IMR-90 (cell line): ENCODE results near the gene ASXL1. TPM values are rescaled to one million over a fixed set of nuclear protein-coding genes. Genes with fewer than 3 reads are reported as not detected.

Source experiments
- ATAC-seq: fragments of 200-7000 bp; cut with Tn5 transposase; 2 replicates; pipeline ENCODE4 v1.9.1; 2020; ENCODE audit warnings: low read depth, mild to moderate bottlenecking, moderate library complexity
- BruUV-seq: library from RNA; stranded (reverse); fragments of 400-500 nt; replicated peaks from 2 replicates; lab custom pipeline; 2021; lab: Mats Ljungman, UMichigan
- CTCF ChIA-PET: fragments of 300-600 bp; formaldehyde crosslinking; extraction: SDS; loops from one replicate; lab custom pipeline; 2021; ENCODE audit warnings: antibody characterized with exemption; lab: Yijun Ruan, JAX
- POLR2A ChIA-PET: fragments of 300-600 bp; sonication (Branson Sonifier 250); formaldehyde crosslinking; loops from one replicate; lab custom pipeline; 2022; ENCODE audit warnings: antibody characterized with exemption; ENCODE audit not compliant: unreplicated experiment; lab: Charles Lee
- DNase-seq: peaks from one replicate; pipeline ENCODE4 v3.0.0; 2013
- H2AFZ ChIP-seq: replicated peaks from 2 replicates; pipeline ENCODE3; 2013; ENCODE audit warnings: low read length, mild to moderate bottlenecking; ENCODE audit not compliant: poor library complexity
- H2AK5ac ChIP-seq: 2 replicates; pipeline ENCODE4 v1.6.1; 2013; ENCODE audit warnings: low read depth, low read length, inconsistent platforms
- H2AK9ac ChIP-seq: replicated peaks from 2 replicates; pipeline ENCODE3; 2013; ENCODE audit warnings: mild to moderate bottlenecking, low read depth, low read length, moderate library complexity; ENCODE audit not compliant: poor library complexity
- H2BK120ac ChIP-seq: 2 replicates; pipeline ENCODE4 v1.6.1; 2013; ENCODE audit warnings: low read depth, low read length, inconsistent platforms
- H2BK15ac ChIP-seq: 3 replicates; pipeline ENCODE4 v1.6.1; 2013; ENCODE audit warnings: low read depth, low read length, inconsistent platforms
- H2BK20ac ChIP-seq: 2 replicates; pipeline ENCODE4 v1.6.1; 2013; ENCODE audit warnings: low read depth, mild to moderate bottlenecking, inconsistent platforms, low read length, moderate library complexity
- H2BK5ac ChIP-seq: 2 replicates; pipeline ENCODE4 v1.6.1; 2013; ENCODE audit warnings: mild to moderate bottlenecking, low read depth, low read length, inconsistent platforms; ENCODE audit not compliant: poor library complexity, severe bottlenecking
- H3K14ac ChIP-seq: replicated peaks from 2 replicates; pipeline ENCODE4 v1.6.1; 2013; ENCODE audit warnings: low read depth, low read length, inconsistent platforms
- H3K18ac ChIP-seq: 2 replicates; pipeline ENCODE4 v1.6.1; 2013; ENCODE audit warnings: low read depth, low read length, control low read depth
- H3K23ac ChIP-seq: 2 replicates; pipeline ENCODE4 v1.6.1; 2013; ENCODE audit warnings: low read depth, low read length, inconsistent platforms
- H3K27ac ChIP-seq: 2 replicates; pipeline ENCODE4 v1.5.1; 2013; ENCODE audit warnings: mild to moderate bottlenecking, control low read depth, low read length; ENCODE audit not compliant: insufficient read depth
- H3K27me3 ChIP-seq: 2 replicates; pipeline ENCODE4 v1.6.1; 2013; ENCODE audit warnings: low read length; ENCODE audit not compliant: control insufficient read depth, insufficient read depth
- H3K36me3 ChIP-seq: 2 replicates; pipeline ENCODE4 v1.6.1; 2013; ENCODE audit warnings: low read length, mixed read lengths; ENCODE audit not compliant: control insufficient read depth, insufficient read depth
- H3K4ac ChIP-seq: 2 replicates; pipeline ENCODE4 v1.6.1; 2013; ENCODE audit warnings: low read depth, low read length, inconsistent platforms
- H3K4me1 ChIP-seq: 2 replicates; pipeline ENCODE4 v1.6.1; 2013; ENCODE audit warnings: low read length, mixed read lengths; ENCODE audit not compliant: control insufficient read depth, insufficient read depth
- H3K4me2 ChIP-seq: 2 replicates; pipeline ENCODE4 v1.6.1; 2013; ENCODE audit warnings: low read depth, mild to moderate bottlenecking, control low read depth, low read length, moderate library complexity
- H3K4me3 ChIP-seq: 2 replicates; pipeline ENCODE4 v1.5.1; 2013; ENCODE audit warnings: low read depth, mild to moderate bottlenecking, control low read depth, low read length, moderate library complexity; ENCODE audit not compliant: insufficient read depth
- H3K56ac ChIP-seq: 2 replicates; pipeline ENCODE4 v1.6.1; 2013; ENCODE audit warnings: low read length, inconsistent platforms; ENCODE audit not compliant: insufficient read depth; ENCODE audit errors: extremely low read depth
- H3K79me1 ChIP-seq, 2 experiments: 2 replicates each; pipeline ENCODE4 v1.6.1; 2013; ENCODE audit warnings: low read length in 2 of 2, inconsistent platforms in 1 of 2, low read depth in 1 of 2
- H3K9ac ChIP-seq: 2 replicates; pipeline ENCODE4 v1.6.1; 2013; ENCODE audit warnings: low read depth, low read length, control low read depth
- H3K9me1 ChIP-seq: 2 replicates; pipeline ENCODE4 v1.6.1; 2013; ENCODE audit warnings: low read length, inconsistent platforms; ENCODE audit not compliant: insufficient read depth
- H3K9me3 ChIP-seq: 2 replicates; pipeline ENCODE4 v1.6.1; 2013; ENCODE audit warnings: low read length; ENCODE audit not compliant: control insufficient read depth, insufficient read depth
- H4K20me1 ChIP-seq: 2 replicates; pipeline ENCODE4 v1.6.1; 2013; ENCODE audit warnings: low read length, inconsistent platforms; ENCODE audit not compliant: insufficient read depth
- H4K5ac ChIP-seq: 2 replicates; pipeline ENCODE4 v1.6.1; 2013; ENCODE audit warnings: mild to moderate bottlenecking, low read depth, low read length, control low read depth
- H4K8ac ChIP-seq, 2 experiments: 2 replicates each; pipeline ENCODE4 v1.6.1; 2013; ENCODE audit warnings: low read depth in 2 of 2, low read length in 2 of 2, control low read depth in 1 of 2, inconsistent platforms in 1 of 2
- H4K91ac ChIP-seq: 2 replicates; pipeline ENCODE4 v1.6.1; 2013; ENCODE audit warnings: low read depth, low read length, inconsistent platforms; ENCODE audit not compliant: insufficient read depth
- BHLHE40 ChIP-seq: fragments of 150-350 bp; IDR thresholded peaks from 2 replicates; pipeline ENCODE4 v1.6.1; 2016; ENCODE audit warnings: mild to moderate bottlenecking, low read depth, low read length
- CEBPB ChIP-seq: IDR thresholded peaks from 2 replicates; pipeline ENCODE4 v1.6.1; 2012; ENCODE audit warnings: low read depth, low read length, improper control_type of control experiment
- CHD1 ChIP-seq: IDR thresholded peaks from 2 replicates; pipeline ENCODE4 v1.6.1; 2012; ENCODE audit warnings: low read depth, low read length, improper control_type of control experiment
- CTCF ChIP-seq: conservative IDR thresholded peaks from 2 replicates; pipeline ENCODE4 v1.5.1; 2012; ENCODE audit warnings: mild to moderate bottlenecking, low read depth, low read length, improper control_type of control experiment
- ELK1 ChIP-seq: fragments of 150-350 bp; IDR thresholded peaks from 2 replicates; pipeline ENCODE4 v1.6.1; 2016; ENCODE audit warnings: low read depth, mild to moderate bottlenecking, low read length, moderate library complexity, borderline replicate concordance
- FOS ChIP-seq: fragments of 150-350 bp; IDR thresholded peaks from 2 replicates; pipeline ENCODE4 v1.6.1; 2016; ENCODE audit warnings: low read depth, low read length
- MAFK ChIP-seq: IDR thresholded peaks from 2 replicates; pipeline ENCODE4 v1.6.1; 2012; ENCODE audit warnings: low read depth, low read length, improper control_type of control experiment
- MAZ ChIP-seq: IDR thresholded peaks from 2 replicates; pipeline ENCODE4 v1.6.1; 2012; ENCODE audit warnings: low read depth, mild to moderate bottlenecking, low read length, improper control_type of control experiment, moderate library complexity, borderline replicate concordance
- MXI1 ChIP-seq: IDR thresholded peaks from 2 replicates; pipeline ENCODE4 v1.6.1; 2012; ENCODE audit warnings: low read depth, mild to moderate bottlenecking, low read length, moderate library complexity, borderline replicate concordance
- NFE2L2 ChIP-seq: fragments of 150-350 bp; IDR thresholded peaks from 2 replicates; pipeline ENCODE4 v1.6.1; 2016; ENCODE audit warnings: low read depth, mild to moderate bottlenecking, low read length
- POLR2A ChIP-seq: IDR thresholded peaks from 2 replicates; pipeline ENCODE4 v1.6.1; 2012; ENCODE audit warnings: mild to moderate bottlenecking, low read depth, low read length
- RAD21 ChIP-seq: IDR thresholded peaks from 2 replicates; pipeline ENCODE4 v1.6.1; 2012; ENCODE audit warnings: low read length, improper control_type of control experiment
- RCOR1 ChIP-seq: IDR thresholded peaks from 2 replicates; pipeline ENCODE4 v1.6.1; 2012; ENCODE audit warnings: mild to moderate bottlenecking, low read length, improper control_type of control experiment; ENCODE audit not compliant: insufficient replicate concordance
- RFX5 ChIP-seq: IDR thresholded peaks from 2 replicates; pipeline ENCODE4 v1.8.0; 2012; ENCODE audit warnings: low read depth, mild to moderate bottlenecking, low read length, moderate library complexity
- SMC3 ChIP-seq: fragments of 150-350 bp; IDR thresholded peaks from 2 replicates; pipeline ENCODE4 v1.6.1; 2016; ENCODE audit warnings: low read depth, mild to moderate bottlenecking, antibody characterized with exemption, low read length, moderate library complexity
- USF2 ChIP-seq: fragments of 150-350 bp; IDR thresholded peaks from 2 replicates; pipeline ENCODE4 v1.6.1; 2017; ENCODE audit warnings: mild to moderate bottlenecking, antibody characterized with exemption, low read length, low read depth
- WGBS, 2 experiments: methylation state at CpG; one replicate each; pipeline versions ENCODE4 v1.1.5 to v1.1.7; 2013; ENCODE audit warnings: missing lambda C conversion rate in 2 of 2; ENCODE audit not compliant: insufficient read length in 1 of 2; ENCODE audit errors: extremely low coverage in 2 of 2; 5-methylcytosine and 5-hydroxymethylcytosine counted together
- dilution Hi-C: fragments of 300-500 bp; cut with HindIII; formaldehyde crosslinking; loops from one replicate; pipeline ENCODE4 v1.14.3; 2018; ENCODE audit warnings: low sequenced_read_pairs; ENCODE audit not compliant: unreplicated experiment
- in situ Hi-C: fragments of 300-500 bp; cut with MboI; formaldehyde crosslinking; loops from 3 replicates; pipeline ENCODE4 v1.14.3; 2019; ENCODE audit warnings: low sequenced_read_pairs, inconsistent platforms, mixed read lengths
- intact Hi-C: fragments of 100-400 bp; cut with micrococcal nuclease; formaldehyde crosslinking; loops from 2 replicates; pipeline ENCODE4 v1.10.0; 2022
- polyA plus RNA-seq, 3 experiments: library from polyadenylated mRNA; depleted of rRNA; stranded (reverse); fragments of >200 nt; gene quantifications; 2 replicates each; pipeline ENCODE4 v1.2.3, GENCODE V29; 2012; ENCODE audit warnings: low replicate concordance in 1 of 3
- total RNA-seq: library from RNA; depleted of rRNA; stranded (reverse); fragments of >200 nt; gene quantifications from 2 replicates; pipeline ENCODE4 v1.2.3, GENCODE V29; 2012

The ASXL1 gene
- total and polyA plus RNA-seq, 2 of the 4 experiments (the other 2 are of a cell fraction): 29.9 to 37.1 TPM

DNA sequence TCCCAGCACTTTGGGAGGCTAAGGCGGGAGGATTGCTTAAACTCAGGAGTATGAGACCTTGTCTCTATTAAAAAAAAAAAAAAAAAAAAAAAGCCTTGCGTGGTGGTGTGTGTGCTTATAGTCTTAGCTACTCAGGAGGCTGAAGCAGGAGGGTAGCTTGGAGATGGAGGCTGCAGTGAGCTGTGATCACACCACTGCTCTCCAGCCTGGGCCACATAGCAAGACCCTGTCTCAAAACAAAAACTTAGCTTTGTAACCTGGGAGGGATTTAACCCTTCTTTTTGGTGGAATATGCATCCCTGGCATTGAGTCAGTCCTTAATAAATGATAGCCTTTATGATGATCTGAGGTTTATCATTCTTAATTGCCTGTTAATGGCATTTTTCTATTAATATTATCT is 12.8 kb downstream of the ASXL1 start:
- no peak overlapping the region for H3K56ac ChIP-seq
- in situ Hi-C loops (no loop called here), dilution Hi-C loops (no loop called here), intact Hi-C loops (no loop called here)
- WGBS, 2 experiments: no CpG with 5 or more reads among the region's 2 CpGs
- no peak overlapping the region for H2AK9ac ChIP-seq
- H3K4me3 ChIP-seq: no peak overlapping the region
- H3K9me3 ChIP-seq: no peaks in the 10 kb centered on the region
- ChIA-PET POLR2A (no interaction called here), CTCF (interaction anchor here (0.9 kb wide), 1 partner anchor 14 kb away, joined by 3 read pairs; no protein-coding TSS in a partner anchor)
- no peak overlapping the region for H3K27ac ChIP-seq
- TF ChIP-seq MAZ: no peak
- TF ChIP-seq SMC3: no peak
- TF ChIP-seq CTCF: no peak
- no peak for TF ChIP-seq CHD1
- no peak for TF ChIP-seq NFE2L2
- TF ChIP-seq ELK1: no peak
- TF ChIP-seq RAD21: no peak
- no peak for TF ChIP-seq MXI1
- TF ChIP-seq RCOR1: no peak
- TF ChIP-seq USF2: no peak
- TF ChIP-seq MAFK: no peak
- TF ChIP-seq POLR2A: no peak
- TF ChIP-seq BHLHE40: no peak
- TF ChIP-seq RFX5: no peak
- no peak for TF ChIP-seq FOS
- no peak for TF ChIP-seq CEBPB
- peaks cover 7% of the 10 kb centered on the region for H3K4me1 ChIP-seq
- H2AK5ac ChIP-seq: no peak overlapping the region
- no peak overlapping the region for H2BK20ac ChIP-seq
- no peak overlapping the region; the same call in 1 of the 2 replicates for H3K23ac ChIP-seq
- no peaks in the 10 kb centered on the region for H3K27me3 ChIP-seq
- no peak overlapping the region for H3K4ac ChIP-seq
- no peak for DNase-seq
- H2BK5ac ChIP-seq: no peak overlapping the region
- H3K4me2 ChIP-seq: no peak overlapping the region
- H3K36me3 ChIP-seq: peaks cover 16% of the 10 kb centered on the region
- no peak overlapping the region for H2BK15ac ChIP-seq
- no peak overlapping the region for H2BK120ac ChIP-seq
- no peak overlapping the region for H4K91ac ChIP-seq
- no peak overlapping the region for H2AFZ ChIP-seq
- peaks cover 52% of the 10 kb centered on the region for H4K20me1 ChIP-seq
- no peak for ATAC-seq
- peaks cover 41 to 82% of the 10 kb centered on the region in 2 experiments for H3K79me1 ChIP-seq
- H4K5ac ChIP-seq: no peak overlapping the region
- no peak overlapping the region for H3K14ac ChIP-seq
- H3K9ac ChIP-seq: no peak overlapping the region
- H3K9me1 ChIP-seq: peaks cover 14% of the 10 kb centered on the region
- H4K8ac ChIP-seq: no peak overlapping the region
- no peak overlapping the region for H3K18ac ChIP-seq
- no TSS peak for BruUV-seq
